Umbilical cord (tissue), 2 donors: ENCODE measurements around the gene NFIB. TPM values are rescaled to one million over a fixed set of nuclear protein-coding genes. Genes with fewer than 3 reads are reported as not detected.
A peak's percentile ranks its signal among the peaks of the same experiment; 100 is the strongest.

Experiments
- DNase-seq: peaks from one replicate; pipeline ENCODE4 v3.0.0-alpha.2; 2015; ENCODE audit warnings: low spot score
- total RNA-seq: library from RNA; depleted of rRNA; stranded (reverse); fragments of >200 nt; gene quantifications from one replicate; pipeline ENCODE4 v1.2.3, GENCODE V29; 2014; ENCODE audit warnings: low replicate concordance; ENCODE audit not compliant: insufficient read depth

The NFIB gene
- total RNA-seq, 1 donor from 2014 or later, result 33.0 TPM

DNA sequence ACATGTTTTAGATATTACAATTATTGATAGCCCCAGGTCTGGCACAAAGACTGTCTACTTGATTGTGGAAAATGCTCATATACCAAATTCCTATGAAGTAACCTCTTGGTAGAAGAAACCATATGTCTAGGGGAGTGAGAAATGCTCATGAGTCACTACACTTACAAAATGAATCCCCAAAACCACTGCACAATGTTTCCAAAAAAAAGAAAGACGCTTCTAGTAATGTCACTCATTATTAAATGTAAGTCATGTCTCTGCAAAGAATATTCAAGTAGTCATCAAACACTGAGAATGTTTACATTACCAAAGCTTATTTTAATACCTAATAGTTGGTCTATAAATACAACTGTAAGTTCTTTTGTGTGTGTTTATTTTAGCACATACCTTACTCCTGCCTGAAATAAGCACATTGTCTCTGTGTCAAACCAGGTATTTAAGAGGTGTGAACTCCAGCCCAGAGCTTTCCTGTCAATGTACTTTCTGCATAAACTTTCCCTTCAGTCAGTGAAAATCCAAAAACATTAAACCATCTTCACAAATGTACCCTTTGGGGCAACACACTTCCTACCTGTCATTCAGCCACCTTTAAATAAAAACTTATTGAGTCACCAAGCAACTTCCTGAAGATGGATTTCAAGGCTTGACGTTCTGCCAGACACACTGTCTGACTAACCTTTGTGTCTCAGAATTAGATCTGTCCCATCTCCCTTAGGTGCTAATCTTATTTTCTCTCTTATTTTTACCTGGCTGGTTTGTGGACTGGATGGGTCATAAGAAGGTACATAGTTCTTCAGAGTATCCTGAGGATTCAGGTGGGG is 194.0 kb downstream of the NFIB start:
- no peak for DNase-seq

DNA sequence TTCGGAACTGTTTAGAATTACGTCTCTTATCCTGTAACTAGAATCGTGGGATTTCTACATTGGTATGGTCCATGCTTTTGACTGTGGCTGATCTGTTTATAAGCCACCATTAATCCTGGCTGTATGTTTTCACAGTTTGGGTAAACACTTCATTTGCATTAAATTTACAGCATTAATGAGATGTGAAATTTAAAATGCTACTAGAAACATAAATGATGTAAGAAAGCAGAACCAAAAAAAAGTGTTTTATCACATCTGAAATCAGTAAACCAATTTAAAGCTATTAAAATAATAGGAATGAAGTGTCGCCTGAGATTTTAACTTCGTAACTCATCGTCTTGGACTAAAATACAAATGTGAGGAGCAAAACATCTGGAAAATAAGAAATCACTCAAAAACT is 201.7 kb downstream of the NFIB start:
- DNase-seq, result no peak

DNA sequence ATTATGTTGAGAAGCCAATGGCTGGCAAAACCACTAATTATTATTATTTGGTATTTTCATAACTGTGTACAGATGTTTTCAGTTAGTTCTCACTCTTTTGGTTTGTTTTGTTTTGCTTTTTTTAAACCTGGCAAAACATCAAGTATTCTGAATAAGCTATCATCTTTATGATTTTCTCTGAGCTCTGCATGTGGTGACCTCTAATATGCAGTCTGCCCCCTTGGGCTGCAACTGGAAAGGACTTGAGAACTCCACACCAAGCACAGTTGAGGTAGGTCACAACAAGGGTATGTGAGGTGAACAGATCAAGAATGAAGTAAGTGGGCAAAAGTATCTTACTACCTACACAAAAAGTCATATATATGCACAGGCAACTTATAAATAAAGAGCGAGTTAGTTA is 202.2 kb downstream of the NFIB start:
- DNase-seq, result no peak

DNA sequence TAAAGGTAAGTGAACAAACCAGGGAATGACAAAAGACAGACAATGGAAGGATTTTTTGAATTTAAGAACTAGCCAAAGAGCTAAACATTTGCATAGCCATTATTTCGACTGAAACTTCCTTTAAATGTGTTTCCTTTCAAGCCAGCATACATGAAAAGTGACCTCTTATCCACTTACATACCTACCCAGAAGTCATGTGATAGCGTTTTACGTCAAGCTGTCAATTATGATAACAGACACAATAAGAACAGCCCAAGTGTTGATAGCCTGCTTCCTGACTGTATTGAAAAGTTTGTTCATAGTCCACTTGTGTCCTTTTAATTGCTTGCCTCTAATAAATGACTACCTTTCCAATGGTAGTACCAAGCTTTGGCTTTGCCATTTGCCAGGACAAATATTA is 206.0 kb downstream of the NFIB start:
- DNase-seq, result peak; percentile 34

DNA sequence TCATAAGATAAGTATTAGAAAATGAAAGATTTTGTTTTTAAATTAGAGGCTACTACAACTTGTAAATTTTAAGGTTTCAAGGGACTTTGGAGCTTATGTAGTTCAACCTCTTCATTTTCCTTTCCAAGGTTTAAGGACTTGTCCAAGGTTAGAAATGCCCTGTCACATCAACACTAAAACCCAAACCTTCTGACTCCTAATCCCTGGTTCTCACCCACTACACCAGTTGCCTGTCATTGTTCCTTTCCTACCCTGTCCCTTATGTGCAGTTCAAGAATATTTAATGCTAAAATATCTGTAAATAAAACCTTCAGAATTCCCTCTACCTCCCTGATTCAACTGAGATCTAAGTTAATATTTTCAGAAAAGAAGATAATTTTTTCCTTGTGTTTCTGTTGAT is 206.4 kb downstream of the NFIB start:
- DNase-seq, result no peak

DNA sequence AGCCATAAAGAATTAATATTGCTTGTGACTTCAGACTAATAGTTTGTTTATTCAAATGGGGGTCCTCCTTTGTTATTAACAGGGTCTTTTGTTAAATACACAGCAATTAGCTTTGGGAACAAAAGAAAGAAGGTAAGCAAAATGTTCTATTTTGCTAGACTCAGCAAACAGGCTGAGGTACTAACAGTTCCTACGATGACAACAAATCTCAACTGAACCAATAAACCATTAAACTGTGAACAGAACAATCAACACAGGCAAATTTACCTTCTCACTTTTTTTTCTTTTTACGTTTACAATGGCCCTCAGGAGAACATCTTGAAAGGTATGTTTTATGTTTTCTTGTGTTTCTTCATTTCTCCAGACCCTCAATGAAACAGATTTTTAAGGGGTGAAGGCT is 207.2 kb downstream of the NFIB start:
- DNase-seq, result no peak

DNA sequence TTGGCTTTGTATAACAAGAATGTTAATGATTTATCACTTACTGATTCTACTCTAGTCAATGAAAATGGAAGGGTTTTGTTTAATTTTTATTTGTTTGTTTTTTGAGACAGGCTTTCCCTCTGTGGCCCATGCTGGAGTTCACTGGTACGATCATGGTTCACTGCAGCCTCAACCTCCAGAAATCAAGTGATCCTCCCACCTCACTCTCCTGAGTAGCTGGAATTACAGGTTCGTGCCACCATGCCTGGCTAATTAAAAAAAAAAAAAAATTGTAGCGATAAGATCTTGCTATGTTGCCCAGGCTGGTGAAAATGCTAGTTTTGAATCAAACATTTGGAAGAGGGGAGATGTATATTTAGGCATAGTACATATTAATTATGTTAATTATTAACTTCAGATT is 209.4 kb downstream of the NFIB start:
- no peak for DNase-seq

DNA sequence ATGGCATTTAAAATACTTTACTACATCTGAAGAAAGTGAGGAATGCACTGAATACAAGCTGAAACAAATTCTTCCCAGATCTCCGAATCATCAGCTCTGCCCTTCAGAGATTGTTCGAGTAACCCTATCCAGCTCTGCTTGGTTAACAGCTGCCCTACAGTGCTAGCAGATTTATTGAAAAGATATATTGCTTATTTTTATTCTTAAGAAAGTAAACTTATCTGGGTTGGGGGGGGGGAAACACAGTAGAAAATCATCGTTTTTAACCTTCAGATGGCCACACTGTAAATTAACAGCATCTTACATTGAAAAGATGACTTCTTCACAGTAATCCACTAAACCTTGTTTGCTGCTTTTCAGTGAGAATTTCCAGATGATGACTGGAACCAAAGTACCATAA is 210.8 kb downstream of the NFIB start:
- peak; percentile 81 for DNase-seq

DNA sequence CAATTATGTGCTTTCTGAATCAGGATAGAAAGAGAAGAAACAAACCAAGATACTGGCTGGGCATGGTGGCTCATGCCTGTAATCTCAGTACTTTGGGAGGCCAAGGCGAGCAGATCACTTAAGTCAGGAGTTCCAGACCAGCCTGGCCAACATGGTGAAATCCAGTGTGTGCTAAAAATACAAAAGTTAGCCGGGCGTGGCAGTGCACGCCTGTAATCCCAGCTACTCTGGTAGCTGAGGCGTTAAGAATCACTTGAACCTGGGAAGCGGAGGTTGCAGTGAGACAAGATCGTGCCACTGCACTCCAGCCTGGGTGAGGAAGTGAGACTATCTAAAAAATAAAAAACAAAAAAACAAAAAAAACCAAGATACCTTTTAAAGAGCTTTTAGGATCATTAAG is 214.2 kb downstream of the NFIB start:
- no peak for DNase-seq

DNA sequence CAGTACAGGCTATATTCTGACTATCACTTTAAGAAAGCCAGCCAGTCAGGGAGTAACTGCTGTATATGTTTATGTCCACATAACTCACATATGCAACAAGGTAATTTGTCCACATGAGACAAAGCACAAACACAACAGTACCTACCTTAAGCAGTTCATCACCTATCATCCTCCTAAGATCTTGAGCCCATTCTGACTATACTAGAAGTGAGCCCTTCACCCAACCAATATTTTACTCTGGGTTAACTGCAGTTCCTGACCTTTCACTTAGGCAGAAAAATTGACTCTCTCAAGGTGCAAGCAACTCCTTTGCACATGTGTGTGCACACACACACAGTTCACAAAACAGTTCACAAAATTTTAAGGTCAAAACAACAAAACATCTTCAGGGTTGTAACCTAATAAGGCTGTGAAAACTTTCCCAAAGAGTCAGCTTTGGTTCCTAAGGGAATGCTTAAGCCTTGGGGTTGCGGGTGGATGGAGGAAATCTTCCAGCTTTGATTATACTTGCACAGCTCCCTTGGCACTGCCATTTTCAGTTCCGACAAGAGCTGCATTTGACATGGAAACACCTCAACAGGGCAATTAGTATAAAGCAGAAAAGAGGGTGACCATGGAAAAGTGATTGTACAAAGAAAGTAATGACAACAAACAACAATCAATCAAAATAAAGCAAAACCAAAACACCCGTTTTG is 215.3 kb downstream of the NFIB start:
- peak; percentile 17 for DNase-seq

DNA sequence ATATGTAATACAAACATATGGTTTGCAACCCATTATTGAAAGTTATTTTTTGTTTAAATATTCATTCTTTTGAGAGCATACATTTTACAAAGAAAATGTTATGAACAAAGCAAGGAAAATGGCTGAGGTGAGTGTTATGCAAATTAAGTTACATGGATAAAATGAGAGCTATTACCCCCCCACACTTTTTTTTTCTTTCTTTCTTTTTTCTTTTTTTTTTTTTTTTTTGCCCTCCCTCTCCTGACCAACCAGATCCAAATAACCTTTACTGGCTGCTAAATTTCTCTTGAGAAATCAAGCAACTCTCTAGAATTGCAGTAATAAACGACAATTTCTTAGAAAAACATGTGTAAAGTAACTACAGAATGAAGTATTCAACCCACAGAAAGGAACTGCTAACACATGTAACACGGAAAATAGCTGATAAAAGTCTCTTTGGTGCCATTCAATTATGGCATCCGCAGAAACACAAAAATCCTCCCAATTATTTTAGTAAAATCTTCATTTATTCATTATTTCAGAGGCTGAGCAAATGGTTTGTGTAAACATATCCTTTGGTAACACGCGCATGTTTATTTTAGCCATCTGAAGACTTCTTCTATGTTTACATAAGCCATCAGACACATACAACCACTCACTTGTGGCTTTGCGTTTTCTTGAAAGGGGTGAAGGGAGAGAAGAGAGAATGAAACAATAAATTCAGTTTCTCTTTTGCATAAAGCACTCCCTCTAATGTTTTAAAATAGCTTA is 216.1 kb downstream of the NFIB start:
- DNase-seq, result peak; percentile 11

DNA sequence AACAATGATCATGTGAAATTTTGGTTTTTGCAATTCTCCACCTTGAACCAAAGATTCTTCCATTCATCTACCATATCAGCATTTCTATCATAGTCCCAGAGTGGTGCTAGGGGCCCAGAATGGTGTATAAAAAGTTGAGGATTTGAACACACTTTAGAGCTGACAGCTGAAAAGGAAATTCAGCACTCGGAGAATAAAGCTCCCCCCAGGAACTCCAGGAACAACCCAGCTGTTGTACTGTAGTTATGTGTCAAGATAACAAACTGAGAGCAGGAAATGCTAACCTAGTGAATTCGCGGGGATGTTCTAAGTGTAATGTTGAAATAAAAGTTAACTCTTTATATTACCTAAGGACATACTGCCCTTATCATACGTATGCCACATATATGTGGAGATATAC is 216.7 kb downstream of the NFIB start:
- DNase-seq, result peak; percentile 84

DNA sequence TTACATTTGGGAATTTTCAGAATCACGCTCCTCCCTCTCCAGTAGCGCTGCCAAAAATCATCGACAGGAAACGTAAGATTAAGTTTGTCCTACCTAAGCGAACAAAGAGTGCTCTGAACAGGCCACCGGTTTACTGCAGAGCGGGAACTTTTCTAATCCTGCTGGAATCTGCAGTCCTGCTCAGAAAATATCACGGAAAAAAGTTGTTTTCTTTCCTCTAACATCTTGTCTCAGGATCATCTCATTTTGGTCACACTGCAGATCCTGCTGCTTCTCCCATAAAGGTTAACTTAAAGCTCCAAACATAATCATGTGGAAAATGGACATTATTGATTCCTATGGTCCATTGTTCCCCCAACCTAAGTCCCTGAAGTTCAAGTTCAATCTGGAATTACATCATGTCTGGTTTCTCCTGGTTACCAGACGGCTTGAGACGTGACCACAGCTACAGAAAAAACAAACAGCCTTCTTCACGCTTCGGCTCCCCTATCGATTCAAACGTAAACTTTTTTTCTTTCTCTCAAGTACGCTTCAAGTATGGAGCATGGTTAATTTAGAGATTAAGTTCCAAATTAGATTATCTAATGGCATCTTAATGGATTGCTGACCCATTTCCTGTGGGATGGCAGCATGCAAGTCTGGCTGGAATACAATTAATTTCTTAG is 217.6 kb downstream of the NFIB start:
- peak; percentile 86 for DNase-seq

DNA sequence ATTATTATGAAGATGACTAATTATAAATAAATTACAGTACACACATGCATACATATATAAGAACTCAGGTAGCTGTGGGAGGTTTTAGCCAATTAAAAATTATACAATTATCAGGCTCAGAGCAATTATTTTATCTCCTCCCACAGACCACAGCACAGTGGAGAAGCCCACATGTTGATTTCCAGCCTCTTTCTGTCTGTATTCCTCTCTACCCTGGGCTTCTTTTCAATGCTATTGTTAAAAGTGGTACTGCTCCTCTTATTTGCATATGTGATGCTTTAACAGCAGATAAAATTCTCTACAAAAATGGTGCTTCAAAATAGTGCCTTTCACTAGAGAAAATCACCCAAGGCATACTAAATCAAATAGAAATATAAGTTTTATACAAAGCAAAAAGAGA is 218.7 kb downstream of the NFIB start:
- DNase-seq, result no peak

DNA sequence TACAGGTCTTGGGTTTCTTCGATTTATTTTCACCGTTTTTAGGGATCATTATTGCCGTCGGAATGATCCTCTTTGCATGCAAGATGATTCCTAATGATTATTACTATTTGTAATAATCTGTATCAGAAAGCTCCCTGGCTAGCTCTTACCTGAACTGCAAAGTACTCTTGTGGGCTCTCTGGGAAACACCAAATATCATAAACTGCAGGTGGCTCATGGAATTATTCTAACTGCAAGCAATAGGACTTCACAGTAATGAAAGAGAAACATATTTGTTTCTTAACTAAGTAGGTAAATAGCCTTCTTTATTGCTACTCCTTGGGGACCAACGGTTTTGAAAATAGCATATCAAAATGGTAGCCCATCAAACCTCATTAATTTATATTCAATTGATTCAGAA is 219.4 kb downstream of the NFIB start:
- no peak for DNase-seq

DNA sequence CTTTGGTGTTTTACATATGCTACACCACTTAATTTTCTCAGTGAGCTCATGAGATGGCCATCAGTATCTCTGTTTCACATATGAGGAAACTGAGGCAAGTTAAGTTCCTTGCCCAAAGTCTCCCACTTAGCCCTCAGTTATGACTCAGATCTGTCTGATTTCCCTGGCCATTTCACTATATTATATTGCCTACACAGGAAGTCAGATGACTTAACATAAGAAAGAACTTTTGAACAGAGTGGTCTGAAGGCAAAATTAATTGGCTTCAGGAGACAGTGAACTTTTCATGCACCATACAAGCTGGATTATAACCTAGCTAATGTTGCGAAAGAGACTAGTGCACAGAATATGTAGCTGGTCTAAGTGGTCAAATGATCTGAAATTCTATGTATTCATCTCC is 221.6 kb downstream of the NFIB start:
- DNase-seq, result no peak

DNA sequence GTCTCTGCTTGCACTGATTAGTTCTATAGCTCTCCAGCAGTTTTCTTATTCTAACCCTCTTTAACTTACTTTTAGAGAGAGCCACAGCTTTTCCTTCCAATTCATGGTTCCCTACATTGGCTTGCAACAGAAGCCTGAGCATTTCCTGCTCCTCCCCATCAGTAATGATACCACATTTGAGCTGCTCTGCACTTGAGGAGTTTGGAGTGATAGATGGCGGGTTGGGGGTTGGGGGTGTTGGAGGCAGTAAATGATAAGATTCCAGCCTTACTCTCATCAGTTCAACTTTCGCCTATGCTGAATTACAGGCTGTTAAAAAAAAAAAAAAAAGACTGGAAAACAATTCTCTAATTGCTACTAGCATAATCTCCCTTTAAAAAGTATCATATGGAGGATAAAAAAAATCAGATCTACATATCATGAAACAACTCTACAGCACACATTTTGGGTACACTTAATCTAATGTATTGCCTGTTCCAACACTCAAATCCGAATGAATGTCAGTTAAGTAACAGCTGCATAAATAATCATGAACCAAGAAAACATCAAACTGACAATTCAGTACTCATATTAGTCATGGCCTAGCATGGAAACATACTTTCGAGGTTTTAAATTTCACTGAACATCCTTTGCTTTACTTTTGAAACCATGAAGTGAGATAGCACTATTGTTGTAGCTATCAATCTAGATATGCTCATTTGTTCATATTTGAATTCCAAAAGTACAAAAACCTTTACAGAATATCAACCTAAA is 224.7 kb downstream of the NFIB start:
- DNase-seq, result no peak

DNA sequence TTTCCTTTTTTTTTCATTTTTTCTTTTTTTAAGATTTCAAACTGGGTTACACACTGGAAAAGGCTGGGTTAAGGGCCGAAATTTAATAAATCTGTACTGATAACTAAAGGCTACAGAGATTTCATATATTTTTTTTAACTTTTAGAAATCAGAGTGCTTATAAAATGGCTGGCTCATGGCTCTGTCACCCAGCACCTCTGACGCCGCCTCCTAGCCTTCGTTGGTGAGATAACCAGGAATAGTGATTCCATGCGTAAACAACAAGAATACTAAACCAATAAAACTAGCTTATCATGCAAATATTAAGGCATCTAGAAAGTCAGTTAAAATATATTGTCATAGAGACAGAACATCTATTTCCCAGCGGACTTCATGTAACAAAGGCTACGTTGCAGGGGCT is 226.4 kb downstream of the NFIB start:
- DNase-seq, result no peak

DNA sequence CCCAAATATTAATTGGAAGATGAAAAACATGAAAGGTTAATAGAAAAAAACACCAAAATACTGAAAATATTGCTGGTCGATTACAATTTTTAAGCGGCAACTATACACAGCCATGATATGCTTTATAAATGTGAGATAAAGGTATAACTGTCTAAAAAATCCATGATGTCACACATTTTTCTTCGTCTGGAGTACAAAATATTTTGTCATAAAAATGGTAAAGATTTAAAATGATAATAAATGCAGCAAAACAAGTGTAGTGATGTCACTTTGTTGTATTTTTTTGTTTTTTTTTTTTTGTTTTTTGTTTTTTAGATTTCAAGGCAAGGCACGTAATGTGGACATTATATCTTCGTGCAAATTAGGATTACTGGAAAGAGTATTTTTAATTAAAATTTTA is 227.4 kb downstream of the NFIB start:
- DNase-seq, result no peak

DNA sequence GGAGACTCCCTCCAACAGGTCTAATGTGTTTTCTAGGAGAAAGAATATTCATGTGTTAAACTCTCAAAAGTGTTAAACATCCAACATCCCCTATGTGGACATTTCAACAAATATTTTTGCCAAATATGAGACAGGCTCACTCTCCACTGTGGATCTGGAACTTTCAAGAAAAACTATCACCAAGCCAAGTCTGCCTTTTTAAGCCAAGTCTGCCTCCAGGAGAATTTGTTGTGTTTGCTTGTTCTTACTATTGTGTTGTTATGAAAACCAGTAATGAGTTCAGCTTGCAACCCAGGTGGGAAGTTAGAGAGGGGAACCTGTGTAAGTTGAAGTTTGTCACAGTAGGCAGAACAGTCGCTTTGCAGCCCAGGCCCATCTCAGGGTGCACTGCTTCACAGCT is 228.1 kb downstream of the NFIB start:
- DNase-seq, result no peak

DNA sequence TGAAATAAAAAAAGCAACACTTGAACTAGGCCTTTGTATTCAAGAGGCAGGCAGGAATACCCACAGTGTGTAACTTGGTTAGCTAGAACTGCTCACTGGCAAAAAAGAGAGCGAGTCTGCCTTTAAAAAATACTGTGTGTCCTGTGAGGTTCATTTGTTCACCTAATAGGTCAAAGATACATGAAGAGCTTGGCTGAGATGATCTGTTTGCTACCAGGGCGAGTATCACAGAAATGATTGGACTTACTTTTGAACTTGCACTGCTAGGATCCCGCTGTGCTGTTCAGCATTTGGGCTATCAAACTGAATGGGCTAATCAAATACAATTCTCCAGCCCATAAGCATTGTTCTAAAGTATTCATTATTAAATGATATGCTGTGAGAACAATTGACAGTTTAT is 229.1 kb downstream of the NFIB start:
- DNase-seq, result no peak
